H9 (cell line): ENCODE measurements around the gene NPRL2. TPM values are rescaled to one million over a fixed set of nuclear protein-coding genes. Genes with fewer than 3 reads are reported as not detected.

Experiments
- DNase-seq: peaks from one replicate; pipeline ENCODE4 v3.0.0-alpha.2; 2017
- H2AFZ ChIP-seq: one replicate; pipeline ENCODE4 v1.6.1; 2013; ENCODE audit warnings: mild to moderate bottlenecking, low read length, control low read depth, moderate library complexity
- H2AK5ac ChIP-seq: 2 replicates; pipeline ENCODE4 v1.6.1; 2013; ENCODE audit warnings: low read length, control low read depth, mixed read lengths; ENCODE audit not compliant: insufficient read length
- H2BK120ac ChIP-seq: one replicate; pipeline ENCODE4 v1.6.1; 2013; ENCODE audit warnings: low read depth, mild to moderate bottlenecking, low read length, control low read depth, inconsistent platforms; ENCODE audit not compliant: poor library complexity, severe bottlenecking
- H2BK12ac ChIP-seq: 2 replicates; pipeline ENCODE4 v1.6.1; 2013; ENCODE audit warnings: low read length, control low read depth, mixed read lengths, low read depth; ENCODE audit not compliant: insufficient read length
- H2BK15ac ChIP-seq: 2 replicates; pipeline ENCODE4 v1.6.1; 2013; ENCODE audit warnings: low read depth, low read length, control low read depth
- H2BK20ac ChIP-seq: one replicate; pipeline ENCODE4 v1.6.1; 2013; ENCODE audit warnings: low read depth, mild to moderate bottlenecking, low read length, control low read depth, inconsistent platforms; ENCODE audit not compliant: poor library complexity, severe bottlenecking
- H2BK5ac ChIP-seq: 2 replicates; pipeline ENCODE4 v1.6.1; 2013; ENCODE audit warnings: low read length, control low read depth, mixed read lengths; ENCODE audit not compliant: insufficient read length
- H3K14ac ChIP-seq: 2 replicates; pipeline ENCODE4 v1.6.1; 2013; ENCODE audit warnings: low read length, control low read depth; ENCODE audit not compliant: insufficient read depth
- H3K18ac ChIP-seq: 2 replicates; pipeline ENCODE4 v1.6.1; 2013; ENCODE audit warnings: low read depth, mild to moderate bottlenecking, mixed read lengths, low read length, control low read depth; ENCODE audit not compliant: insufficient read length
- H3K23ac ChIP-seq: 2 replicates; pipeline ENCODE4 v1.6.1; 2013; ENCODE audit warnings: low read length, control low read depth, mixed read lengths, low read depth; ENCODE audit not compliant: insufficient read length
- H3K23me2 ChIP-seq: 2 replicates; pipeline ENCODE4 v1.6.1; 2013; ENCODE audit warnings: low read depth, mild to moderate bottlenecking, mixed read lengths, low read length, control low read depth; ENCODE audit not compliant: insufficient read length, poor library complexity, severe bottlenecking
- H3K27ac ChIP-seq: 2 replicates; pipeline ENCODE4 v1.5.1; 2013; ENCODE audit warnings: low read length, control low read depth, mixed read lengths, low read depth; ENCODE audit not compliant: insufficient read length
- H3K27me3 ChIP-seq: 2 replicates; pipeline ENCODE4 v1.6.1; 2013; ENCODE audit warnings: low read length, control low read depth, inconsistent platforms; ENCODE audit not compliant: insufficient read depth
- H3K4ac ChIP-seq: 2 replicates; pipeline ENCODE4 v1.6.1; 2013; ENCODE audit warnings: low read depth, mild to moderate bottlenecking, control low read depth, inconsistent platforms, low read length, moderate library complexity
- H3K4me1 ChIP-seq: 2 replicates; pipeline ENCODE4 v1.6.1; 2013; ENCODE audit warnings: low read length, control low read depth, inconsistent platforms; ENCODE audit not compliant: insufficient read depth
- H3K4me2 ChIP-seq: 2 replicates; pipeline ENCODE4 v1.6.1; 2013; ENCODE audit warnings: low read length, control low read depth, mixed read lengths; ENCODE audit not compliant: insufficient read length, insufficient read depth
- H3K56ac ChIP-seq: 2 replicates; pipeline ENCODE4 v1.6.1; 2013; ENCODE audit warnings: low read depth, mild to moderate bottlenecking, mixed read lengths, low read length, control low read depth; ENCODE audit not compliant: insufficient read length
- H3K79me1 ChIP-seq: 2 replicates; pipeline ENCODE4 v1.6.1; 2013; ENCODE audit warnings: low read depth, mild to moderate bottlenecking, moderate library complexity, low read length, control low read depth, inconsistent platforms; ENCODE audit not compliant: insufficient read depth, poor library complexity, severe bottlenecking
- H3K79me2 ChIP-seq: 2 replicates; pipeline ENCODE4 v1.6.1; 2013; ENCODE audit warnings: low read length, control low read depth, inconsistent platforms; ENCODE audit not compliant: insufficient read depth
- H3K9ac ChIP-seq: 2 replicates; pipeline ENCODE4 v1.6.1; 2013; ENCODE audit warnings: low read length, control low read depth, mixed read lengths; ENCODE audit not compliant: insufficient read length; ENCODE audit errors: extremely low read depth
- H3K9me3 ChIP-seq: one replicate; pipeline ENCODE4 v1.6.1; 2013; ENCODE audit warnings: low read depth, low read length, inconsistent platforms; ENCODE audit not compliant: control insufficient read depth
- H3T11ph ChIP-seq: one replicate; pipeline ENCODE4 v1.6.1; 2013; ENCODE audit warnings: mild to moderate bottlenecking, low read length, control low read depth, inconsistent platforms
- H4K20me1 ChIP-seq: one replicate; pipeline ENCODE4 v1.6.1; 2013; ENCODE audit not compliant: control insufficient read depth, insufficient read length, insufficient read depth
- H4K5ac ChIP-seq: 2 replicates; pipeline ENCODE4 v1.6.1; 2013; ENCODE audit warnings: low read depth, mild to moderate bottlenecking, mixed read lengths, low read length, control low read depth; ENCODE audit not compliant: insufficient read length
- H4K8ac ChIP-seq: replicated peaks from 2 replicates; pipeline ENCODE4 v1.6.1; 2013; ENCODE audit warnings: low read length, control low read depth, mixed read lengths, low read depth; ENCODE audit not compliant: insufficient read length
- H4K91ac ChIP-seq: 2 replicates; pipeline ENCODE4 v1.6.1; 2013; ENCODE audit warnings: low read depth, mild to moderate bottlenecking, moderate library complexity, mixed read lengths, low read length, control low read depth; ENCODE audit not compliant: insufficient read length
- H3K27ac Mint-ChIP-seq, 3 experiments: 2 replicates in 2 of 3; 3 replicates in 1 of 3; pipeline ENCODE4 v1.8.0; 2020 to 2021; ENCODE audit warnings: mixed read lengths in 3 of 3, mild to moderate bottlenecking in 1 of 3, moderate library complexity in 1 of 3
- H3K27me3 Mint-ChIP-seq: 2 replicates; pipeline ENCODE4 v1.8.0; 2021; ENCODE audit warnings: low read depth, mild to moderate bottlenecking, moderate library complexity, mixed read lengths
- H3K36me3 Mint-ChIP-seq, 3 experiments: 2 replicates in 2 of 3; 3 replicates in 1 of 3; pipeline ENCODE4 v1.8.0; 2020 to 2021; ENCODE audit warnings: low read depth in 3 of 3, mixed read lengths in 3 of 3; ENCODE audit not compliant: insufficient read depth in 1 of 3
- H3K4me1 Mint-ChIP-seq, 2 experiments: 2 replicates each; pipeline ENCODE4 v1.8.0; 2020; ENCODE audit warnings: mixed read lengths in 2 of 2
- H3K4me3 Mint-ChIP-seq, 2 experiments: 2 replicates in 1 of 2; 3 replicates in 1 of 2; pipeline ENCODE4 v1.8.0; 2020 to 2021; ENCODE audit warnings: mild to moderate bottlenecking in 2 of 2, mixed read lengths in 2 of 2, moderate library complexity in 1 of 2
- H3K9me3 Mint-ChIP-seq, 2 experiments: 2 replicates in 1 of 2; 3 replicates in 1 of 2; pipeline ENCODE4 v1.8.0; 2020; ENCODE audit warnings: mild to moderate bottlenecking in 2 of 2, mixed read lengths in 2 of 2, moderate library complexity in 1 of 2
- CTCF ChIP-seq: fragments of 200-600 bp; sonication (generic); conservative IDR thresholded peaks from 3 replicates; pipeline ENCODE4 v1.8.0; 2021; ENCODE audit warnings: antibody characterized with exemption, mild to moderate bottlenecking
- WGBS: extraction: QIAGEN DNeasy Blood & Tissue Kit; methylation state at CpG from one replicate; pipeline ENCODE4 v1.1.7; 2013; ENCODE audit warnings: missing lambda C conversion rate, low lambda C conversion rate, mixed read lengths; ENCODE audit not compliant: insufficient read length; ENCODE audit errors: extremely low coverage; 5-methylcytosine and 5-hydroxymethylcytosine counted together
- total RNA-seq: library from RNA; stranded (reverse); gene quantifications from 2 replicates; pipeline ENCODE4 v1.2.1, GENCODE V29; 2021

NPRL2 gene
- total RNA-seq, 1 experiment from 2014 or later: 23.4 TPM

GRCh38 chr3:50365842-50366220, 15.3 kb upstream of the NPRL2 start:
- H4K8ac ChIP-seq: no peak overlapping the region
- no peak overlapping the region for H3T11ph ChIP-seq
- TF ChIP-seq CTCF: no peak
- no peak overlapping the region for H4K91ac ChIP-seq
- H3K4ac ChIP-seq: no peak overlapping the region
- H3K9ac ChIP-seq: no peak overlapping the region
- no peaks in the 10 kb centered on the region for H3K9me3 ChIP-seq
- no peak overlapping the region for H2BK120ac ChIP-seq
- Mint-ChIP-seq H3K4me1 (peaks cover 9 to 14% of the 10 kb centered on the region in 2 experiments), H3K4me3 (peak overlapping the region; percentile 68 to 85), H3K27me3 (peaks cover 17% of the 10 kb centered on the region), H3K27ac (no peak overlapping the region), H3K36me3 (no peaks in the 10 kb centered on the region), H3K9me3 (no peaks in the 10 kb centered on the region; a peak in 1 of 5 replicates)
- no peak overlapping the region for H2BK15ac ChIP-seq
- no peak overlapping the region for H3K23ac ChIP-seq
- no peaks in the 10 kb centered on the region for H3K4me1 ChIP-seq
- no peak overlapping the region for H2AK5ac ChIP-seq
- H4K20me1 ChIP-seq: no peaks in the 10 kb centered on the region
- peaks cover 10% of the 10 kb centered on the region for H3K23me2 ChIP-seq
- H3K79me1 ChIP-seq: no peaks in the 10 kb centered on the region
- H3K4me2 ChIP-seq: peak overlapping the region; percentile 63
- no peak overlapping the region for H2BK20ac ChIP-seq
- H3K56ac ChIP-seq: no peak overlapping the region
- no peaks in the 10 kb centered on the region for H3K27me3 ChIP-seq
- no CpG with 5 or more reads among the region's 5 CpGs for WGBS
- no peak overlapping the region for H3K14ac ChIP-seq
- no peak overlapping the region for H4K5ac ChIP-seq
- H3K27ac ChIP-seq: no peak overlapping the region
- H3K79me2 ChIP-seq: no peaks in the 10 kb centered on the region
- H2AFZ ChIP-seq: no peak overlapping the region
- no peak overlapping the region for H2BK12ac ChIP-seq
- no peak for DNase-seq
- H2BK5ac ChIP-seq: no peak overlapping the region
- H3K18ac ChIP-seq: no peak overlapping the region
